ENCODE results near the gene GIGYF2. TPM values are rescaled to one million over a fixed set of nuclear protein-coding genes. Genes with fewer than 3 reads are reported as not detected.

Gene GIGYF2
- total RNA-seq, 1 experiment from 2014 or later = 55.3 TPM

GRCh38 chr2:232869138-232870017, 172.2 kb downstream of the GIGYF2 start:
- Histone ChIP-seq H3T11ph (ENCODE audit: low read length) (no peak overlapping the region), H4K20me1 (ENCODE audit: control insufficient read depth, insufficient read depth, insufficient read length) (no peaks in the 10 kb centered on the region), H3K27me3 (ENCODE audit: insufficient read depth, low read length) (no peaks in the 10 kb centered on the region), H3K79me2 (ENCODE audit: insufficient read depth, low read length) (no peaks in the 10 kb centered on the region), H3K18ac (ENCODE audit: insufficient read length, low read depth, low read length) (no peak overlapping the region), H3K79me1 (ENCODE audit: insufficient read depth, low read depth, low read length, poor library complexity, severe bottlenecking) (no peaks in the 10 kb centered on the region), H3K9ac (ENCODE audit: extremely low read depth, insufficient read length, low read length) (no peak overlapping the region), H3K4me2 (ENCODE audit: insufficient read depth, insufficient read length, low read length) (no peak overlapping the region), H2AK5ac (ENCODE audit: insufficient read length, low read length) (no peak overlapping the region), H4K8ac (replicated peaks; ENCODE audit: insufficient read length, low read depth, low read length) (no peak overlapping the region), H2BK12ac (ENCODE audit: insufficient read length, low read depth, low read length) (no peak overlapping the region), H2BK15ac (ENCODE audit: low read depth, low read length) (no peak overlapping the region), H2BK5ac (ENCODE audit: insufficient read length, low read length) (no peak overlapping the region), H4K91ac (ENCODE audit: insufficient read length, low read depth, low read length) (no peak overlapping the region), H2BK120ac (ENCODE audit: low read depth, low read length, poor library complexity, severe bottlenecking) (no peak overlapping the region), H3K9me3 (ENCODE audit: control insufficient read depth, low read depth, low read length) (no peaks in the 10 kb centered on the region), H3K4ac (ENCODE audit: low read depth, low read length) (no peak overlapping the region), H3K27ac (ENCODE audit: insufficient read length, low read depth, low read length) (no peak overlapping the region), H2BK20ac (ENCODE audit: low read depth, low read length, poor library complexity, severe bottlenecking) (no peak overlapping the region), H4K5ac (ENCODE audit: insufficient read length, low read depth, low read length) (no peak overlapping the region), H3K14ac (ENCODE audit: insufficient read depth, low read length) (no peak overlapping the region; the same call in 1 of the 2 replicates), H3K4me1 (ENCODE audit: insufficient read depth, low read length) (no peaks in the 10 kb centered on the region), H3K23me2 (ENCODE audit: insufficient read length, low read depth, low read length, poor library complexity, severe bottlenecking) (no peaks in the 10 kb centered on the region), H3K23ac (ENCODE audit: insufficient read length, low read depth, low read length) (no peak overlapping the region), H3K56ac (ENCODE audit: insufficient read length, low read depth, low read length) (no peak overlapping the region), H2AFZ (ENCODE audit: low read length) (no peak overlapping the region)
- peaks cover 2% of the 10 kb centered on the region; the same call in 1 of the 2 replicates for H3K27me3 Mint-ChIP-seq (ENCODE audit: low read depth)
- no peaks in the 10 kb centered on the region; a peak in 1 of 5 replicates for H3K9me3 Mint-ChIP-seq
- TF ChIP-seq CTCF (conservative IDR thresholded peaks at IDR 0.05) = peak; percentile 31; the same call in 2 of the 3 replicates
- peaks cover 0 to 8% of the 10 kb centered on the region in 2 experiments; a peak in 2 of 4 replicates for H3K4me1 Mint-ChIP-seq
- WGBS (ENCODE audit: extremely low coverage, insufficient read length, low lambda C conversion rate) = no CpG with 5 or more reads among the region's 15 CpGs
- peak overlapping the region in 2 of 3 experiments; percentile 3 to 81; a peak in 1 of 7 replicates for H3K27ac Mint-ChIP-seq
- DNase-seq = peak; percentile 43
- H3K4me3 Mint-ChIP-seq = peak overlapping the region in 1 of 2 experiments; percentile 43; a peak in 1 of 5 replicates
- H3K36me3 Mint-ChIP-seq (ENCODE audit: insufficient read depth in 1 of 3, low read depth in 3 of 3) = no peaks in the 10 kb centered on the region; a peak in 1 of 7 replicates

All from H9 (cell line).